HG02759 (cell line): ENCODE data around the gene FOXA3.
"Not testable (repeated sequence)": the region's sequence is repeated elsewhere in the genome, so short reads cannot be mapped to it uniquely, and the experiment has no call there.

ENCODE experiments used
- ATAC-seq: cut with Tn5 transposase; IDR thresholded peaks from one replicate; pipeline ENCODE4 v1.9.1; 2021; ENCODE audit warnings: mild to moderate bottlenecking, moderate library complexity; ENCODE audit not compliant: unreplicated experiment

FOXA3 gene

DNA sequence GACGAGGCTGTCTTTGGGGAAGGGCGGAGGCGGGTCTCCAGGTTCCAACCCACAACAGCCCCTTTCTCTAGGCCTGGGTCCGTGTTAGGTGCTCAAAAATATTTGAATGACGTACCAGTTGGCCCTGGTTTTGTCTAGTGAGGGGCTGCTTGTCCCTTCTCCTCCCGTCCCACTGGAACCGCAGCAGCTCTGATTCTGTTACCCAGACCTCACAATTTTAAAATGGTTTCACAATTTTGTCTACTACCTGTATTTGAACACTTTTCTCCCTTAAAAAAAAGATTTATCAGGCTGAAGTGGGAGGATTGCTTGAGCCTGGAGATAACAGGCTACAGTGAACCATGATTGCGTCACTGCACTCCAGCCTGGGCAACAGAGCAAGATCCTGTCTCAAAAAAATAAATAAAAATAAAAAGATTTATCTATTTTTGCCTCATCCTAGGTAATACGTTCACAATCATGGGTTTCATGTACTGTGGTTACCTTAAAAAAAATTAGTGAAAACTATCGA lies 23.1 kb downstream of the FOXA3 start:
- no peak for ATAC-seq

DNA sequence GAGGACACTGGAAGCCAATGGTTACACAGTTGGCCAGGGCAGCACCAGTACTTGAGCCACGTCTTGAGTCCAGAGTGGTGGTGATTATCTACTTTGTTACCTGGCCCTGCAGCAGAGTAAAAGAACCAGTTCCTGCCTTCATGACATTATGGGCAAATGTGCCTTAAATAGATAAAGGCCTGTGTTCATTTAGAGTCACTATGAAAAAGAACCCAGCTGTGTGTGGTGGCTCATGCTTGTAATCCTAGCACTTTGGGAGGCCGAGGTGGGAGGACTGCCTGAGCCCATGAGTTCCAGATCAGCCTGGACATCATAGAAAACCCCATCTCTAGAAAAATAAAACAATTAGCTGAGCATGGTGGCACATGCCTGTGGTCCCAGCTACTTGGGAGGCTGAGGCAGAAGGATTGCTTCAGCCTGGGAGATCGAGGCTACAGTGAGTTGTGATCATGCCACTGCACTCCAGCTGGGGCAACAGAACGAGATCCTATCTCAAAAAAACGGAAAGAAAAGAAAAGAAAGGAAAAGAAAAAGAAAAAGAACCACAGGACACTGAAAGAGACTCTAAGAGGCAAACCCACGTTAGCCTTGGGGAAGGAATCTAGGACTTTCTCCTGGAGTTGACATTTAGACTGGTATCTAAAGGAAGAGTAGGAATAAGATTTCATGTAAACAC lies 25.2 kb downstream of the FOXA3 start:
- no peak for ATAC-seq

DNA sequence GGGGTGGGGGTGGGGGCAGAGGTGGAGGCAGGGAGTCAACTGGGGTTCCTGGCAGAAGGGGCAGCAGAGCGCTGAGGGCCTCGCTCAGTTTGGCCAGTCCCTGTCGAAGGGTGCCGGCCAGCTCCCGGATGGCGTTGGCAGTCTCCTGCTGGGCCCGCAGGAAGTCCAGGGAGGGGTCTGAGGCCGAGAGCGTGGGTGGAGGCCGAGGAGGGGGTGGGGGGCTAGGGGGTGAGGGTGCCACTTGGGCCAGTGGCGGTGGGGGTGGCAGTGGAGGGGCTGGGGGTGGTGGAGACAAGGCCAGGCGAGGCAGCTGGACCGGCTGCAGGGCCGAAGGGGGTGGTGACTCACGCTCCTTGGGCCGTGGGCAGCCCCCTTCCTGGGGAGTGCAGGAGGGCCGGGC lies 26.8 kb downstream of the FOXA3 start:
- ATAC-seq = no peak

DNA sequence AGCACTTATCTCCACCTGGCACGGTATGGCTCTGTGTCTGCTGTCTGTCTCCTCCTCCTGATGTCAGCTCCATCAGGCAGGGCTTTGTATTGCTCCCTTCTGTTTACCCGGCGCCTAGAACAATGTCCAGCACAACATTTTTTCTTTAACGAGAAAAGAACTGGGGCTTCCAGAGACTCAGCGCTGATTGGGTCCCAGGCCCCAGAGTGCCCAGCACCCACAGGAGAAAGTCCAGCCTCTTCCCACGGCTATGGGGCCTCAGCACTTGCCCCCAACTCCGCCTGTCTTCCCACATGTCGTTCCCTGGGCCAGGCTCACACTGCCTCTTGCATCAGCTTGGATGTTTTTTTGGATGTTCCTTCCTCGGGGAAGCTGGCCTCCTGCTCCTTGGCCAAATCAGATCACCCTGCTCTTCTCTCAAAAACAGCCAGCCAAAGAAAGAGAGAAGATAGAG lies 31.4 kb downstream of the FOXA3 start:
- ATAC-seq = no peak

DNA sequence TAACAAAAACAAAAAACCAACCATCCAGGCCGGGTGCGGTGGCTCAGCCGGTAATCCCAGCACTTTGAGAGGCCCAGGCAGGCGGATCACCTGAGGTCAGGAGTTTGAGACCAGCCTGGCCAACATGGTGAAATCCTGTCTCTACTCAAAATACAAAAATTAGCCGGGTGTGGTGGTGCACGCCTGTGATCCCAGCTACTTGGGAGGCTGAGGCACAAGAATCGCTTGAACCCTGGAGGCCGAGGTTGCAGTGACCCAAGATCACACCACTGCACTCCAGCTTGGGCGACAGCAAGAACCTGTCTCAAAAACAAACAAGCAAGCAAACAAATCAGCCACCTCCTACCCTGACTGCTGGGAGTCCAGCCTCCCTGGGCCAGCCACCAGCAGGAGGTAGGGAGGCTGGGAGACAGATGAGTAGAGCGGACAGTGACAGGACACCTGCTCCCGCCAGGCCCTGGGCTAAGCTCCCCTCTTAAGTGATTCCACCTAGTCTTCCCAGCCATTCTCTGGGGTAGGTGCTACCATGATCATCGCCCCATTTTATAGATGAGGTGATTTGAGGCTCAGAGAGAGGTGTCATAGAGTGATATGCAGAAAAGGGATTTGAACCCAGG lies 32.0 kb downstream of the FOXA3 start:
- ATAC-seq = not testable (repeated sequence)

DNA sequence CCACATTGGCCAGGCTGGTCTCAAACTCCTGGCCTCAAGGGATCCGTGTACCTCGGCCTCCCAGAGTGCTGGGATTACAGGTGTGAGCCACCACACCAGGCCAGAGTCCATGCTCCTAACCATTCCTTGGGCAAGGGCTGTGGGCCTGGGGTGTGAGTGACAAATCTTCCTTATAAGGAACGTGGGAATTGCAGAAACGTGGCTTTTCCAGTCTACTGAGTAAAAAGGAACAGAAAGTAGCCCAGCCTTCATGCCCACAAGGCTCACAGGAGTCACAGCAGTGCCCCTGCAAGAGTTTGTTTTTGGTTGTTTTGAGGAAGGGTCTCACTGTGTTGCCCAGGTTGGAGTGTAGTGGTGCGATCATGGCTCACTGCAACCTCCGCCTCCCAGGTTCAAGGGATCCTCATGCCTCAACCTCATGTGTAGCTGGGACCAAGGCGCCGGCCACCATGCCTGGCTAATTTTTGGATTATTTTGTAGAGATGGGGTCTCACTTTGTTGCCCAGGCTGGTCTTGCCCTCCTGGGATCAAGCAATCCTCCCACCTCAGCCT lies 33.2 kb downstream of the FOXA3 start:
- ATAC-seq = no peak

DNA sequence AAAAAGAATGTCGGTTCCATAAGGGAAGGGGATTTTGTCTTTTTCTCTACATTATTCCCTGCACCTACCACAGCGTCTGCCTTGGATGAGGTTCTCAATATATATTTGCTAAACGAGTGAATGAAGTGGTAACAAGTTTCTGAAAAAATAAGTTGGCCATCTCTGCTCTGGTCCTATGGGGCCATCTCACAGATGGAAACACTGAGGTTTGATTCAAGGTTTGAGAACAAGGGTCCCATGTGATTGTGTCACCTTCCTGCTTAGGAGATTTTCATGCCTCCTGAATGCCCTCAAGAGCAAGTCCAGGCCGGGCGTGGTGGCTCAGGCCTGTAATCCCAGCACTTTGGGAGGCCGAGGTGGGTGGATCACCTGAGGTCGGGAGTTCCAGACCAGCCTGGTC lies 35.1 kb downstream of the FOXA3 start:
- no peak for ATAC-seq

DNA sequence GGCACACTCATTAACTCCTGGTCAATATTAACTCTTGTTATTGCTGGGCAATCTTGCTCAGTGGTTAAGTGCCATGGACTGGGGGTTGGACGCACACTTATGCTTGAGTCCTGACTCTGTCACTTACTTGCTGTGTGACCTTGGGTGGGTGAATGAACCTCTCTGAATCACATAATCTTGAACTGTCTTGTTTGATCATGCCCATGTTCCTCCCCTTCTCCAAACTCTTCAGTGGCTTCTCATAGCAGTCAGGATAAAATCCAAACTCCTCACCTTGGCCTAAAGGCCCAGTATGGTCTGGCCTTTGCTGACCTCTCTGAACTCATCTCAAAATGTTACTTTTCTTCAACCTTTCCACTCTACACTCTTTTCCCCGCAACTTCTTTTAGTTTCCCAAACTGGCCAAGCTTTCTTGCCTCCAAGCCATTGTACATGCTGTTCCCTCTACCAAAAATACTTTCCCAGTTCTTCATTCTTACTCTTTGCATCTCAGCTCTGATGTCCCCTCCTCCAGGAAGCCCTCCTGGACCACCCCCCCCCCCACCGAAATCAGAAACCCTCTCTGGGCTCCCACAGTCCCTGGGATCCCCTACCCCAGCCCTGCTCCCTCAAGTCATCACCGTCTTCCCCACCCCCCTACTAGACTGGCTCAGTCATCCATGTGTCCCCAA lies 35.9 kb downstream of the FOXA3 start:
- ATAC-seq = no peak

DNA sequence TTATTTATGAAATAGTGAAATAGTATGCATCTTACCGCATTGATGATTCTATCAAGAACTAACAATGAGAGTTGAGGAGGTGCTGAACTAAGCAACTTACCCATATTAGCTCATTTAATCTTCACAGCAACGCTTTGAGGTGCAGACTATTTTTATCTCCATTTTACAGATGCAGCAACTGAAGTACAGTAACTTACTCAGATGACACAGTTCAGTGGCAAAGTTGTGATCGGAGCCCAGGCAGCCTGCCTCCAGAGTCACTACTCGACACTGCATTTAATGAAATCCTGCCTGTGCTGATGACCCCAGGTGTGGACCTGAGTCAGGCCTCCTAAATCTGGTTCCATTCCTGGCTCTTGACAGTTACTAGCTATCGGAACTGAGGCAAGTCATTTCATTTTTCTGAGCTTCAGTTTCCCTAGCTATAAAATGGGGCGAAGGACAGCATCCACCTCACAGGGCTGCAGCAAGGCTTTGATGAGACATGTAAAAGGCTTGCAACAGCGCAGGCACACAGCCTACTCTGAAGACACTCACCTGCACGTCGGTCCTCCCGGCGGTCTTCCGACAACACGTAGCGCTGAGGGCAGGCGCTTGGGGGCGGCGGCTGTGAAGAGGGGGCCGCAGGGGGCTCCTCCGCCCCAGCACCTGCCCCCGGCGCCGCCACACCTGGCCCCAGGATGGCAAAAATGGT lies 36.8 kb downstream of the FOXA3 start:
- no peak for ATAC-seq

DNA sequence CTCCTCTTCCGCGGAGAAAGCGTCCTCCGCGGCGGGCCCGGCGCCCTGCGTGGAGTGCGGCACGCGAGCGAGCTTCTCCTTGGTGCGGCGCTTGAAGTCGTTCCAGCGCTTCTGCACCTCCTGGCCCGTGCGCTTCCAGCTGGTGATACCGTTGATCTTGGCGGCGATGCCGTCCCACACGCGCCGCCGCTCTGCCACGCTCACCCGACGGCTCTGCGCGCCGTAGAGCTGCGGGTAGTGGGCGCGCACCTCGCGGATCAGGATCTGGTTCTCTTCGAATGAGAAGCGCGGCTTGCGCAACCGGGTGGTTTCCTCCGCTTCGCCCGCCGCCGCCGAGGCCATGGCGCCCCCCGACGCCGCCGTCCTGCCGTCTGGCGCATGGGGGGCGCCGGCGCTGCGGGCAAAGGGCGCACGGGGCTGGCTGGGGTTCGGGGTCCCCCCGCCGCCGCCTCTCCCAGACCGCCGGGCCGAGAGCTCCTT lies 37.3 kb downstream of the FOXA3 start:
- no peak for ATAC-seq

DNA sequence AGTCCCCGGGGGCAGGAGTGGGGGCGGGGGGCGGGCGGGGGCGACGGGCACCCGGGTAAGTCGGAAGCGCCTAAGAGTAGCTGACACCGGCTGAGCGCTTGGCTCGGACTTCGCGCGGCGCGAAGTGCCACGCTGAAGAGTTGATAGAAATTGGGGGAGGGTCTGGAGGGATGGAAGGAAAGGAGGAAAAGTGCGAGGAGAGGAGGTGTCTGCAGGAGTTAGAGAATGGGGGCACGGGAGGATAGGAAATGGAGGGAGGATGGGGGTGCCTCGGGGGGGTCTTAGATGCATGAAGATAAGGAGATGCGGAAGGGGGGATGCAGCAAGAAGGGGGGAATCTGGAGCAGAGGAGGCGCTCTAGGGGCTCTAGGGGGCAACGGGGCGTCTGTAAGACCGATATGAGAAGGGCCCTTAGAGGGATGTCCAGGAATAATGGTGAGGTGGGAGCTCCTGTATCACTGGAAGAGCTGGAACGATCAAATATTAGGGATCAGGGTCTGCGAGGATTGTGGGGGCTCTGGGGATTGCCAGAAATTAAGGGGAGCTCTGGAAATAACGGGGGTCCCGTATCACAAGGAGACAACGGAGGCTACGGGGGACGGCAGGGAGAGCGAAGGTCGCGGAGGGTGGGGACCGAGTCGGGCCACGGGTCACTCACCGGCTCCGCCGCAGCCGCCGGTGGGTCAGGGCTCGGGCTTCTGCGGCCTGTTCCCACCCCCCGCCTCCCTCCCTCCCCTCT lies 38.0 kb downstream of the FOXA3 start, which contains the start of gene MYPOP:
Gene MYPOP (minus strand): TSS at position 702 of the 739 bp plus-strand sequence. CDS start 840 bp downstream, outside the sequence.
- no peak for ATAC-seq

DNA sequence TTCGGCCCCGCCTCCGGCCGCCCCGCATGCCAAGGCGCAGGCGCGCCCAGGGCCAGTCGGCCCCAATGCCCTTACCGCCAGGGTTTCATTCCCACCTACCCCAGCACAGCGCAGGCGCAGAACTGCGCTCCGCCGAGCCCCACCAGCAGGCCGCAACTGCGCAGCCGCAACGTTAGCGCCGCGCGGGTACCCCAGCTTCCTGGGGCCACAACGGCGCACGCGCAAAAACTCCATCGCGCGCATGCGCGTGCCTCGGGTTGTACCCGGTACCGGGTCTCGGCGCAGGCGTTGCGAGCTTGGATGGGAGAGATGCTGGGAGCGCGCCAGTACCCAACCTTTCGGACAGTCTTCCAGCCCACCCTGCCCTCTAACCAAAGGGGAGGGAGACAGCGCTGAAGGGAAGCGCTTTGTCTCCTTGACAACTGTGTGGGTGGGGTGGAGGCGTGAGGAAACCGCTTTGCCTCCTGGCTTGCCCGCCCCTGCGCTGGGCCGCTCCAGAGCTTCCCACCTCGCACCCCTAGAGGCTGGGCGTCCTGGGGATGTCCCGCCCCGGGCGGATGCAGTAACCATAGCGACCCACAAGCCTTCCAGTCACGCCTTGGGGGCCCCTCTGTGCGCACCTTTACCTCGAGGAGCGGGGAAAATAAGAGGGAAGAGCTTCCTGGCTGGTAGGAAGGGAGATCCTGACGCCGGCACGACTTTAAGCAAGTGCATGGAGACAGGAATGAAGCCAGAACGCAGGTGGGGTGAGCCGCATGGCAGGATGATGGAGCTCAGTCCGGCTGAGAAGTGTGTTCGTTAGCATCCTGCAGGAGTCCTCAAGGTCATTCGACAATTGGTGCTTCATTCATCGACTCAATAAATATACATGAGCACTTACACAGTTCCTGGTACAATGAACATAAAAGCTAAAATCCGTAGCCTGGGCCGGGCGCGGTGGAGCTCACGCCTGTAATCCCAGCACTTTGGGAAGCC lies 38.8 kb downstream of the FOXA3 start:
- peak; percentile 89 for ATAC-seq

DNA sequence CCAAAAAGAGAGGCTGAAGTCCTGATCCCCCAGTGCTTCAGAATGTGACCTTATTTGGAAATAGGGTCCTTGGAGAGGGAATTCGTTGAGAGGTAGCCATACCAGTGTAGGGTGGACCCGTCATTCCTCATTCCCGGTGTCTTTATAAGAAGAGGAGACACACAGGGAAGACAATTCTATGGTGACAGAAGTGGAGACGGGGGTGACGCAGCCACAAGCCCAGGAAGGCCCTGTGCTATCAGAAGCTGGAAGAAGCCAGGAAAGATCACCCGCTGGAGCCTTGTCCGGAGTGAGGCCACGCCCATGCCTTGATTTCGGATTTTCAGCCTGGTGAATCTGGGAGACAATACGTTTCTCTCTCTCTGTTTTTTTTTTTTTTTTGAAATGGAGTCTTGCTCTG lies 40.9 kb downstream of the FOXA3 start:
- no peak for ATAC-seq

DNA sequence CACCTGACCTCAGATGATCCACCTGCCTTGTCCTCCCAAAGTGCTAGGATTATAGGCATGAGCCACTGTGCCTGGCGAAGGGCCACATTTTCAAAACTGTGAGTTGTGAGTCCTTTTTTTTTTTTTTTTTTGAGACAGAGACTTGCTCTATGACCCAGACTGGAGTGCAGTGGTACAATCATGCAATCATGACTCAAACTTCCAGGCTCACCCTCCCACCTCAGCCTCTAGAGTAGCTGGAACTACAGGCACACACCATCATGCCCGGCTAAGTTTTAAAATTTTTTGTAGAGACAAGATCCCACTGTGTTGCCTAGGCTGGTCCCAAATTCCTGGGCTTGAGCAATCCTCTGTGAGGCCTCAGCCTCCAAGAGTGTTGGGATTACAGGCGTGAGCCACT lies 42.1 kb downstream of the FOXA3 start:
- no peak for ATAC-seq

DNA sequence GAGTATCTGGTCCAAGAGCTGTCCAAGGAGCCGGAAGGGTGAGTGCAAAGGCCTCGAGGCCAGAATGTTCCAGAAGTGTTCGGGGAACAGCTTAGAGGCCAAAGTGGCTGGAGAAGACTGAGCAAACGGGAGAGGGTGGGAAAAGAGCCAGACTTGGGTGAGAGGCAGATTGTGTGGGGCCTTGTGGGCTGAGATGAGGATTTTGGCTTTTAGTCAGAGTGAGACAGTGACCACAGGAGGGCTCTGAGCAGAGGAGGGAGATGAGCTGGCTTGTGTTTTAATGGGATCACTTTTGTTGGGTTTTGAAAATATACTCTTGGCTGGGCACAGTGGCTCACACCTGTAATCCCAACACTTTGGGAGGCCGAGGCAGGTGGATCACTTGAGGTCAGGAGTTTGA lies 44.8 kb downstream of the FOXA3 start:
- ATAC-seq = no peak

DNA sequence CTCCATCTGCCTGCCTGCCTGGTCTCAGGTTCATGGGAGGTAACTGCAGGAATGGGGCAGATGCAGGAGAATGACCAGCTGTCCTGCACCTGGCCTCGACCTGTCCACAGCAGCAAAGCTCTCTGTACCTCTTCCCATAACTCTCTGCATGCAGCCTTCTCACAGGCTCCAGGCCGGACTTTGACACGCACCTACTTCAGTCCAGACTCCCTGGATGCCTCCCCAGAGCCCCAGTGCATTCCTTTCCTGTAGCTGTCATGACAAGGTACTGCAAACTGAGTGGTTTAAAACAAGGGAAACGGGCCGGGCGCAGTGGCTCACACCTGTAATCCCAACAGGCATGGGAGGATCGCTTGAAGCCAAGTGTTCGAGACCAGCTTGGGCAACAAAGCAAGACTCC lies 47.2 kb downstream of the FOXA3 start:
- no peak for ATAC-seq

DNA sequence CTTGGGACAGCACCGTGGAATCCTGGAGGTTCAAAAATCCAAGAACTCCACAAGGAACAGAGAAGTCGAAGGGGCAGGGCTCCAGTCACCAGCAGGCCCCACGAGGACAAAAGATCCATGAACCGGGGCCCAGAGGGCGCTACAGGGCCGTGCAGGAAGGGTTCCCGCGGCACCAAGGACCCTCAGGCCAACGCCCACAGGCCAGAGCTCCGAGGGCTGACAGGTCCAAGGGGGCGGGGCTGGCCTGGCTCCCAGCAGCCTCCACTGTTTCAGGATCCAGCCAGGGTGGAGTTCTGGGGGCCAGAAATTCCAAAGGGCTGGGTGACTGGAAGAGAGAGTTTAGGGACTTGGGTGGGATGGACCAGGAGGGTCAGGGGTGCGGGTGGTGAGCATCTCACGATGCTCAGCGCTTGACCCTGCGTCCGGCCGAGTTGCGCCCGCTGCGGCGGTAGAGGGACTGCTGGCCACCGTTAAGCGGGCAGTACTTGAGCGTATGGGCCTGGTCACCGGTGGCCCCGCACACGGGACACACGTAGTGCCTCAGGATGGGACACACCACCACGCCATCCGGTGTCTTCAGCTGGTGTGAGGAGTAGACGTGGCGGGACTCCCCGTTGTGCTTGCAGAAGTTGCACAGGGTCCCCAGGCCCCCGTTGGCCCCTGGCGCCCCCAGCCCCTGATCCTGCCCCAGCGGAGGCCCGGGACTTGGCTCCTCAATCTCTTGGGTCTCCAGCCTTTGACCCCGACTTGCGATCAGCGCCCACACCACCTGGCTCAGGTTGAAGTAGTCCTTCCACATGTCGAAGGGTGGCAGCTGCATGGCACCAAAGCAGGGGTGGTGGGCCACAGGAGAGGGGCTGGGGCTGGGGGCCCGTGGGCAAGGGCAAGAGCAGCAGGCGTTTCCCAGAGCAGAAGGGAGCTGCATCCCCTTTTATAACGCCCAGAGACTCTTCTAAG lies 50.0 kb downstream of the FOXA3 start, which contains the start of gene NANOS2:
Gene NANOS2 (minus strand): TSS at position 905 of the 957 bp plus-strand sequence. CDS start 85 bp downstream, at position 820.
- no peak for ATAC-seq
